ENCODE results near the gene PLA2R1.

- no peak for TF ChIP-seq RELA (CRISPR knock-in tag; IDR thresholded peaks at IDR 0.05; ENCODE audit: borderline replicate concordance)
- no peak for TF ChIP-seq CTCF (IDR thresholded peaks at IDR 0.05)
- no peak for TF ChIP-seq ATF3 (CRISPR knock-in tag; conservative IDR thresholded peaks at IDR 0.05)
- no peak for TF ChIP-seq RORB (CRISPR knock-in tag; IDR thresholded peaks at IDR 0.05)
- TF ChIP-seq TP53 (CRISPR knock-in tag; IDR thresholded peaks at IDR 0.05): no peak
- TF ChIP-seq NFE2L1 (CRISPR knock-in tag; IDR thresholded peaks at IDR 0.05): no peak
Observed at GRCh38 chr2:159942146-159942545, 120.3 kb downstream of the PLA2R1 start.

Data from WTC11 (cell line).